ENCODE results near the gene TET3. TPM values are rescaled to one million over a fixed set of nuclear protein-coding genes. Genes with fewer than 3 reads are reported as not detected.

The TET3 gene
- total RNA-seq (10 to 100 TPM in 1 of 2 donors, 1 to 10 TPM in 1; 9.7 to 12.2 TPM), polyA plus RNA-seq (ENCODE audit: insufficient read depth, low read depth, low replicate concordance) (4.3 TPM)
- long read RNA-seq, donor 1, result 0 reads
- long read RNA-seq, donor 2, result 0 reads

DNA sequence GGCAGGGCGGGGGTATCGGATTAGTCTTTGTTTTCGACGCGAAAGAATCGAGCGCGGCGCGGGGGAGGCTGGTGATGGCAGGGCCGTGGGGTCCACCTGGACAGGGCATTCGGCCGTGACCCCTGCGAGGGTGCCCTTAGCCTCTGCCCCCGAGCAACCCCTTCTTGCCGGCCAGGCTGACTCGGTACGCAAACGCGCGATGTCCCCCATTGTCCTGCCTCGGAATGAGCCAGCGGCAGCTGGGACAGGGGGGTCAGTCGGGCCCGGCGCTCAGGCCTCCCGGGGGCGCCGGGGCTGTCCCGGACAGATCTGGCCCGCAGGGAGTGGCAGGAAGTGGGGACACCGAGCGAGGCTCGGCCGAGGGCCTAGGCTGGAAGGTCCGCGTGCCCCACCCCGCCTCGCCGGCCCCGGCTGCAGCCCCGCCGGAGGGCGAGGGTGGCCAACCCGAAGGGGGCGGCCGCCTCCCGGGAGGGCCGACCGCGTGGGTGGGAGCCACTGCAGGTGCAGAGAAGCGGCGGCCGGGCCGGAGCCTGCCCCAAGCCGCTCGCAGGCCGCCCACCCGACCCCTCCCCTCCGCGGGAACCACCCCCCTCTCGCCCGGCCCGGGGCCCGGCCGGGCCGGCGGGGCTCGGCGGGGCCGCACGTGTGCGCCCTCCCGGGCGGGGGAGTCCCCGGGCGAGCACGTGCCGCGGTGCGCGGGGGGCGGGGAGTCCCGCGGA lies at the start of gene TET3:
Gene TET3 (plus strand): TSS at position 708 of the 719 bp plus-strand sequence. CDS start 1,494 bp downstream, outside the sequence.
- Histone ChIP-seq H3K27me3 (no peaks in the 10 kb centered on the region), H3K9me3 (no peaks in the 10 kb centered on the region), H3K4me3 (peak within 1 kb of the TSS; percentile 51 to 61), H3K4me1 (peaks cover 21% of the 10 kb centered on the region), H3K36me3 (ENCODE audit: low read depth, missing control alignments) (no peaks in the 10 kb centered on the region), H3K27ac (peak within 1 kb of the TSS in 1 of 2 donors; percentile 57)
- DNase-seq, result no peak
- intact Hi-C loops (cut with DNase I; ENCODE audit: low total_unique reads), result no loop called here
- TF ChIP-seq, protein P1, sequence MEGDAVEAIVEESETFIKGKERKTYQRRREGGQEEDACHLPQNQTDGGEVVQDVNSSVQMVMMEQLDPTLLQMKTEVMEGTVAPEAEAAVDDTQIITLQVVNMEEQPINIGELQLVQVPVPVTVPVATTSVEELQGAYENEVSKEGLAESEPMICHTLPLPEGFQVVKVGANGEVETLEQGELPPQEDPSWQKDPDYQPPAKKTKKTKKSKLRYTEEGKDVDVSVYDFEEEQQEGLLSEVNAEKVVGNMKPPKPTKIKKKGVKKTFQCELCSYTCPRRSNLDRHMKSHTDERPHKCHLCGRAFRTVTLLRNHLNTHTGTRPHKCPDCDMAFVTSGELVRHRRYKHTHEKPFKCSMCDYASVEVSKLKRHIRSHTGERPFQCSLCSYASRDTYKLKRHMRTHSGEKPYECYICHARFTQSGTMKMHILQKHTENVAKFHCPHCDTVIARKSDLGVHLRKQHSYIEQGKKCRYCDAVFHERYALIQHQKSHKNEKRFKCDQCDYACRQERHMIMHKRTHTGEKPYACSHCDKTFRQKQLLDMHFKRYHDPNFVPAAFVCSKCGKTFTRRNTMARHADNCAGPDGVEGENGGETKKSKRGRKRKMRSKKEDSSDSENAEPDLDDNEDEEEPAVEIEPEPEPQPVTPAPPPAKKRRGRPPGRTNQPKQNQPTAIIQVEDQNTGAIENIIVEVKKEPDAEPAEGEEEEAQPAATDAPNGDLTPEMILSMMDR (IDR thresholded peaks at IDR 0.05), result no peak
- no peak for TF ChIP-seq POLR2A (IDR thresholded peaks at IDR 0.05)
- 1 to 3% methylated on average over 16 to 26 of the region's 85 CpGs for WGBS, 2 donors

DNA sequence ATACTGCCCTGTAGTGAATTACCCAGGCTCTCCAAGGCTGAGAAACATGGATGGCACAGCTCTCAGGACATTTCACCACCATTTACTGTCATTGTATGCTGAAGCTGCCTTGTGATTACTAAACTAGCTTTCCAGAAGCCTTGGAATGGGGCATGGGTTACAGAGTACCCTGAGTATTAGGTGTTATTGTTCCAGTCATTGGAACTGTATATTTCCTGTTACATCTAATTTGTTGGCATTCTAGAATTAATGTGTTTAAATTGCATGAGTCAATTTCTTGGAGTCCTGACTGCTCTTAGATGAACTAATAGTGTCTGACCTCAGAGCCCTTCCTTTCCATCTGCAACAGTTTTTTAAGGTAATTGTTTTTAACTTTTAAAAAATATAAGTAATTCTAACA lies 49.1 kb upstream of the TET3 start:
- Histone ChIP-seq H3K4me1 (no peaks in the 10 kb centered on the region), H3K9me3 (no peaks in the 10 kb centered on the region), H3K27ac (no peak overlapping the region), H3K4me3 (no peak overlapping the region), H3K36me3 (ENCODE audit: low read depth, missing control alignments) (no peaks in the 10 kb centered on the region), H3K27me3 (no peaks in the 10 kb centered on the region)
- TF ChIP-seq POLR2A (IDR thresholded peaks at IDR 0.05), result no peak
- TF ChIP-seq, protein P1 (IDR thresholded peaks at IDR 0.05), result no peak
- no peak for DNase-seq
- intact Hi-C loops (cut with DNase I; ENCODE audit: low total_unique reads), result no loop called here

DNA sequence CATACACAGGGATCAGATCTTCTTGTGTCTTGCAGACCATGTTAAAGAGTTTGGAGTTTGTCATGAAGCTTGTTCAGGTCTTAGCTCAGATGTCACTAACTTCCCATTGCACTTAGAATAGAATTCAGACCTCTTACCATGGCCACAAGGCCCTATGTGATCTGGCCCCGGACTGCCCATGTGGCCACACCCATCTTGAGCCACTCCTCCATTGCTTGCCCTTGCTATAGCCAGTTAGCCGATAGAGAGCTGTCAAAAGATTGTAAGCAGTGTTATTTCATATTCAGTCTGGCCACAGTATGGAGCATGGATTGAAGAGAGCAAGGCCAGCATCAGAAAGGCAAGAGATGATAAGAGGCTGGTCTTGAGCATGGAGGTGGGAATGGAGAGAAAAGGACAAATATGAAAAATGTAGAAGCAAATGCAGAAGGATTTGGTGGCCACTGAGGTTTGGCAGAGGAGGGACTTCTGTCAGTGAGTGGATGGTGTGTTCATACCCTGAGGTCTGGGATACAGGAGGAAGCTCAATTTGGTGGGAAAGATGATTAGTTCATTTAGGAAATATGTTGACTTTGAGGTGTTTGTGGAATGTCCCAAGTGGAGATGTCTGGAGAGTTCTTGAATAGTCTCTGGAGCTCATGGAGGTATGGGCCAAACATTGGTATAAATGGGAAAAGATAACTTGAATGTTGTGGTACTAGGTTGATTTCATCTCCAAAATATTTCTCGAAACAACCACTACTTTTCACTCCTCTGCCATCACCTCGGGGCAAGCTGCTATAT lies 47.4 kb upstream of the TET3 start:
- TF ChIP-seq, protein P1 (IDR thresholded peaks at IDR 0.05), result no peak
- no peak for TF ChIP-seq POLR2A (IDR thresholded peaks at IDR 0.05)
- Histone ChIP-seq H3K4me3 (no peak overlapping the region), H3K36me3 (ENCODE audit: low read depth, missing control alignments) (no peaks in the 10 kb centered on the region), H3K4me1 (no peaks in the 10 kb centered on the region), H3K9me3 (no peaks in the 10 kb centered on the region), H3K27ac (no peak overlapping the region), H3K27me3 (no peaks in the 10 kb centered on the region)
- intact Hi-C loops (cut with DNase I; ENCODE audit: low total_unique reads), result no loop called here
- 87 to 90% methylated on average over 4 of the region's 4 CpGs for WGBS, 2 donors
- DNase-seq, result no peak

DNA sequence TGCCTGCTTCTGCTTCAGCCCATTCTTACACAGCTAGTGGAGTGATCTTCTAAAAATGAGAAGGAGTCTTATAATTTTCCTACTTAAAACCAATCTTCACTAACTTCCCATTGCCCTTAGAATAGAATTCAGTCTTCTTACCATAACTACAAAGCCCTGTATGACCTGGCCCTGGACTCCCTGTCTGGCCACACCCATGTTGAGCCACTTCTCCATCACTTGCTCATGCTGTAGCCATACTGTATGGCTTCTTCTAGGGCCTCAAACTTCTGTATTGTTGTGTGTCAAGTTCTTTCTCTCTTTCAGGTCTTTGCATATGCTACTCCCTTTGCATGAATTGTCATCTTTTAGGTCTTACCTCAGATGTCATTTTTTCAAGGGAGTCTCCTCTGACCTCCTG lies 46.8 kb upstream of the TET3 start:
- no peaks in the 10 kb centered on the region for H3K27me3 ChIP-seq
- H3K4me3 ChIP-seq, result no peak overlapping the region
- intact Hi-C loops (cut with DNase I; ENCODE audit: low total_unique reads), result no loop called here
- DNase-seq, result no peak
- no peaks in the 10 kb centered on the region for H3K4me1 ChIP-seq
- H3K9me3 ChIP-seq, result no peaks in the 10 kb centered on the region
- no peak overlapping the region for H3K27ac ChIP-seq
- no peaks in the 10 kb centered on the region for H3K36me3 ChIP-seq (ENCODE audit: low read depth, missing control alignments)
- TF ChIP-seq, protein P1 (IDR thresholded peaks at IDR 0.05), result no peak
- no peak for TF ChIP-seq POLR2A (IDR thresholded peaks at IDR 0.05)

Data from testis (tissue), 5 donors.